Fibroblast of lung (primary cell): Measurements from ENCODE around the gene MAML3.

Experiments used
- EZH2 ChIP-seq: IDR thresholded peaks from 2 replicates; pipeline ENCODE4 v1.5.1; 2012; ENCODE audit warnings: low read length, control low read depth, mild to moderate bottlenecking; ENCODE audit errors: missing control alignments
- TF ChIP-seq, protein P1 (sequence below), 2 donors: IDR thresholded peaks in 1 of 2; conservative IDR thresholded peaks in 1 of 2; 1 replicate in 1 of 2; 2 replicates in 1 of 2; pipeline ENCODE4 v1.5.1; 2011 to 2012; ENCODE audit warnings: low read length in 2 of 2, control low read depth in 1 of 2, inconsistent platforms in 1 of 2, low read depth in 1 of 2, mild to moderate bottlenecking in 1 of 2

DNA sequence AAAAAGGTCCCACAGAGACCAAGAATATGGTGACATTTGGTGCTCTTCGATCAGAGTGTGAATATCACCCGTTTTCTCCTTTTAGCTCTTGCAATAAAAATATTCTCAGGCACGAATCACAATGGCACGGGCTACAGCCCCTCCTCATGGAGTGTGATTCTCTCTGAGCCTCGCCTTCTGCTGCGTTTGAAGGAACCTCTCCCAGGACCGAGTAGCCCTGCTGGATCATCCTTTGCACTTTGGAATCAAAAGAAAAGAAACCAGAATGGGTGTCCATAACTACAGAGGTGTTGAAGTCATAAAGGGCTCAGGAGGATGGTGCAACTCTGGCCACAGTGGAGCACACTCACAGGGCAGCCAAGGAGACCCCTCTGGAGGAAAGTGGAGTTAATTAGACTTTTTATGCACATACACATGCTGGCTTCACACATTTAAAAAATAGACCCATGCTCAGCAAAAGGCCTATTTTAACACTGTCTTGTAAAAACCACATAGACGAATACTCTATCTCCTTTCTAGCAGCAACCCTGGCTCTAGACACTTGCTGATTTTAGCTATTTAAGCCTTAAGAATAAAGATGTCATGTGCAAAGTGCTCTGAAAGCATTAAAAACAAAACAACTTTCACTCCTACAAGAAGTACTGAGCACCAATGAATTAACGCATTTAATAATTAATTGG is 19.1 kb downstream of the MAML3 start:
- TF ChIP-seq, protein P1, sequence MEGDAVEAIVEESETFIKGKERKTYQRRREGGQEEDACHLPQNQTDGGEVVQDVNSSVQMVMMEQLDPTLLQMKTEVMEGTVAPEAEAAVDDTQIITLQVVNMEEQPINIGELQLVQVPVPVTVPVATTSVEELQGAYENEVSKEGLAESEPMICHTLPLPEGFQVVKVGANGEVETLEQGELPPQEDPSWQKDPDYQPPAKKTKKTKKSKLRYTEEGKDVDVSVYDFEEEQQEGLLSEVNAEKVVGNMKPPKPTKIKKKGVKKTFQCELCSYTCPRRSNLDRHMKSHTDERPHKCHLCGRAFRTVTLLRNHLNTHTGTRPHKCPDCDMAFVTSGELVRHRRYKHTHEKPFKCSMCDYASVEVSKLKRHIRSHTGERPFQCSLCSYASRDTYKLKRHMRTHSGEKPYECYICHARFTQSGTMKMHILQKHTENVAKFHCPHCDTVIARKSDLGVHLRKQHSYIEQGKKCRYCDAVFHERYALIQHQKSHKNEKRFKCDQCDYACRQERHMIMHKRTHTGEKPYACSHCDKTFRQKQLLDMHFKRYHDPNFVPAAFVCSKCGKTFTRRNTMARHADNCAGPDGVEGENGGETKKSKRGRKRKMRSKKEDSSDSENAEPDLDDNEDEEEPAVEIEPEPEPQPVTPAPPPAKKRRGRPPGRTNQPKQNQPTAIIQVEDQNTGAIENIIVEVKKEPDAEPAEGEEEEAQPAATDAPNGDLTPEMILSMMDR (conservative IDR thresholded peaks at IDR 0.05 in 1 of 2, IDR thresholded peaks at IDR 0.05 in 1 of 2; ENCODE audit: low read depth in 1 of 2, low read length in 2 of 2): no peak
- no peak for TF ChIP-seq EZH2
